ENCODE data around the gene IGFBP7.
"Not testable (repeated sequence)": the region's sequence is repeated elsewhere in the genome, so short reads cannot be mapped to it uniquely, and the experiment has no call there.

IGFBP7 gene

GRCh38 chr4:57051095-57051494, 59.1 kb downstream of the IGFBP7 start:
- no peak overlapping the region for H3K4me3 ChIP-seq (ENCODE audit: low read depth, low read length)
- TF ChIP-seq CTCF (IDR thresholded peaks at IDR 0.05; ENCODE audit: low read depth, low read length): no peak

GRCh38 chr4:57048590-57049304, 61.4 kb downstream of the IGFBP7 start:
- H3K4me3 ChIP-seq (ENCODE audit: low read depth, low read length): no peak overlapping the region

GRCh38 chr4:57047046-57047445, 63.1 kb downstream of the IGFBP7 start:
- not testable (repeated sequence) for H3K4me3 ChIP-seq (ENCODE audit: low read depth, low read length)

More at GRCh38 chr4:57048590-57049304, 61.4 kb downstream of the IGFBP7 start:
- TF ChIP-seq CTCF (IDR thresholded peaks at IDR 0.05; ENCODE audit: low read depth, low read length): no peak

GRCh38 chr4:57044996-57045395, 65.2 kb downstream of the IGFBP7 start:
- H3K4me3 ChIP-seq (ENCODE audit: low read depth, low read length): no peak overlapping the region
- no peak for TF ChIP-seq CTCF (IDR thresholded peaks at IDR 0.05; ENCODE audit: low read depth, low read length)

GRCh38 chr4:57044279-57044678, 65.9 kb downstream of the IGFBP7 start:
- H3K4me3 ChIP-seq (ENCODE audit: low read depth, low read length): no peak overlapping the region
- TF ChIP-seq CTCF (IDR thresholded peaks at IDR 0.05; ENCODE audit: low read depth, low read length): no peak

- no peak overlapping the region for H3K4me3 ChIP-seq (ENCODE audit: low read depth, low read length)
- TF ChIP-seq CTCF (IDR thresholded peaks at IDR 0.05; ENCODE audit: low read depth, low read length): no peak
Observed at GRCh38 chr4:57043347-57044251, 66.6 kb downstream of the IGFBP7 start.

- no peak overlapping the region for H3K4me3 ChIP-seq (ENCODE audit: low read depth, low read length)
- no peak for TF ChIP-seq CTCF (IDR thresholded peaks at IDR 0.05; ENCODE audit: low read depth, low read length)
Observed at GRCh38 chr4:57042711-57043169, 67.4 kb downstream of the IGFBP7 start.

All from WI38 (cell line).